Astrocyte (in vitro differentiated cells and primary cell): ENCODE results near the gene PKNOX2.

ENCODE experiments used
- CTCF ChIP-seq: IDR thresholded peaks from 2 replicates; pipeline ENCODE4 v1.5.1; 2011; ENCODE audit warnings: low read depth, mild to moderate bottlenecking, inconsistent platforms, low read length, moderate library complexity; ENCODE audit not compliant: insufficient read depth
- EZH2 ChIP-seq: IDR thresholded peaks from 2 replicates; pipeline ENCODE4 v1.6.1; 2012; ENCODE audit warnings: mild to moderate bottlenecking, low read length, inconsistent platforms; ENCODE audit not compliant: insufficient read depth

- TF ChIP-seq CTCF (no peak), EZH2 (no peak)
Measured at GRCh38 chr11:125303186-125303585, 138.6 kb downstream of the PKNOX2 start.
